Thyroid gland (tissue), 4 donors: ENCODE results near the gene PIAS4. TPM values are rescaled to one million over a fixed set of nuclear protein-coding genes. Genes with fewer than 3 reads are reported as not detected.
"Not testable (repeated sequence)": the region's sequence is repeated elsewhere in the genome, so short reads cannot be mapped to it uniquely, and the experiment has no call there.

Experiments used
- DNase-seq, 2 donors: peaks; one replicate each; pipeline ENCODE4 v3.0.0-alpha.2; 2019
- H3K27ac ChIP-seq, 3 donors: fragments of 200-600 bp; sonication (generic); 1 replicate in 2 of 3; 2 replicates in 1 of 3; pipeline ENCODE4 v1.5.1; 2016 to 2019; ENCODE audit warnings: mild to moderate bottlenecking in 1 of 3, moderate library complexity in 1 of 3
- H3K27me3 ChIP-seq: fragments of 200-600 bp; sonication (generic); one replicate; pipeline ENCODE4 v1.5.1; 2019
- H3K36me3 ChIP-seq, 2 donors: fragments of 200-600 bp; sonication (generic); one replicate each; pipeline ENCODE4 v1.5.1; 2016 to 2019
- H3K4me1 ChIP-seq, 2 donors: fragments of 200-600 bp; sonication (generic); one replicate each; pipeline ENCODE4 v1.5.1; 2017 to 2019
- H3K4me3 ChIP-seq, 3 donors: fragments of 200-600 bp; sonication (generic); replicated peaks in 1 of 3; 1 replicate in 2 of 3; 2 replicates in 1 of 3; pipeline ENCODE4 v1.5.1; 2016; ENCODE audit warnings: mild to moderate bottlenecking in 1 of 3
- H3K9me3 ChIP-seq: fragments of 200-600 bp; sonication (generic); one replicate; pipeline ENCODE4 v1.5.1; 2017
- POLR2A ChIP-seq, 2 donors: fragments of 450-650 bp; IDR thresholded peaks; one replicate each; pipeline ENCODE4 v1.6.1; 2017; ENCODE audit warnings: antibody characterized with exemption in 2 of 2, mild to moderate bottlenecking in 2 of 2, moderate library complexity in 1 of 2
- WGBS, 2 donors: methylation state at CpG; one replicate each; pipeline ENCODE4 v1.1.5; 2017; 5-methylcytosine and 5-hydroxymethylcytosine counted together
- intact Hi-C: fragments of 100-400 bp; cut with DNase I; formaldehyde crosslinking; loops from one replicate; pipeline ENCODE4 v1.15.1; 2023
- total RNA-seq, 4 donors: library from RNA; depleted of rRNA; stranded (reverse); fragments of >200 nt; gene quantifications; one replicate each; pipeline ENCODE4 v1.2.3, GENCODE V29; 2016
- TF ChIP-seq, protein P1 (sequence below), 6 experiments: fragments of 200-600 bp in 3 of 6; fragments of 450-650 bp in 3 of 6; sonication (generic) in 3 of 6; IDR thresholded peaks; one replicate each; pipeline ENCODE4 v1.5.1; 2016 to 2019; ENCODE audit warnings: antibody characterized with exemption in 6 of 6, mild to moderate bottlenecking in 2 of 6, inconsistent platforms in 1 of 6, moderate library complexity in 1 of 6

Gene PIAS4
- total RNA-seq, 4 donors from 2014 or later, result 14.7 to 32.3 (median 16.0) TPM

GRCh38 chr19:4007836-4008539, 452 bp downstream of the PIAS4 start:
- intact Hi-C loops, result loop anchor here (10.0 kb wide), 1 partner anchor 117 kb away; the partner anchor contains the start of gene MAP2K2
- no peaks in the 10 kb centered on the region for H3K9me3 ChIP-seq

GRCh38 chr19:4009990-4010807, 2.7 kb downstream of the PIAS4 start:
- 76 to 82% methylated on average over 11 to 15 of the region's 24 CpGs for WGBS, 2 donors
- H3K27me3 ChIP-seq, result no peaks in the 10 kb centered on the region
- H3K4me3 ChIP-seq, result no peak overlapping the region
- no peak overlapping the region for H3K27ac ChIP-seq
- TF ChIP-seq POLR2A (IDR thresholded peaks at IDR 0.05), result no peak
- TF ChIP-seq, protein P1, sequence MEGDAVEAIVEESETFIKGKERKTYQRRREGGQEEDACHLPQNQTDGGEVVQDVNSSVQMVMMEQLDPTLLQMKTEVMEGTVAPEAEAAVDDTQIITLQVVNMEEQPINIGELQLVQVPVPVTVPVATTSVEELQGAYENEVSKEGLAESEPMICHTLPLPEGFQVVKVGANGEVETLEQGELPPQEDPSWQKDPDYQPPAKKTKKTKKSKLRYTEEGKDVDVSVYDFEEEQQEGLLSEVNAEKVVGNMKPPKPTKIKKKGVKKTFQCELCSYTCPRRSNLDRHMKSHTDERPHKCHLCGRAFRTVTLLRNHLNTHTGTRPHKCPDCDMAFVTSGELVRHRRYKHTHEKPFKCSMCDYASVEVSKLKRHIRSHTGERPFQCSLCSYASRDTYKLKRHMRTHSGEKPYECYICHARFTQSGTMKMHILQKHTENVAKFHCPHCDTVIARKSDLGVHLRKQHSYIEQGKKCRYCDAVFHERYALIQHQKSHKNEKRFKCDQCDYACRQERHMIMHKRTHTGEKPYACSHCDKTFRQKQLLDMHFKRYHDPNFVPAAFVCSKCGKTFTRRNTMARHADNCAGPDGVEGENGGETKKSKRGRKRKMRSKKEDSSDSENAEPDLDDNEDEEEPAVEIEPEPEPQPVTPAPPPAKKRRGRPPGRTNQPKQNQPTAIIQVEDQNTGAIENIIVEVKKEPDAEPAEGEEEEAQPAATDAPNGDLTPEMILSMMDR (IDR thresholded peaks at IDR 0.05), result no peak
- H3K9me3 ChIP-seq, result no peaks in the 10 kb centered on the region
- peaks cover 13 to 25% of the 10 kb centered on the region in 2 donors for H3K4me1 ChIP-seq
- peaks cover 16 to 19% of the 10 kb centered on the region in 2 donors for H3K36me3 ChIP-seq
- intact Hi-C loops, result loop anchor here (10.0 kb wide), 1 partner anchor 115 kb away; the partner anchor contains the start of gene MAP2K2
- DNase-seq, result no peak

More at GRCh38 chr19:4007836-4008539, 452 bp downstream of the PIAS4 start:
- peak overlapping the region; percentile 39 to 80 (median 79) for H3K27ac ChIP-seq
- peaks cover 1 to 2% of the 10 kb centered on the region in 2 donors for H3K36me3 ChIP-seq
- TF ChIP-seq POLR2A (IDR thresholded peaks at IDR 0.05), result no peak
- TF ChIP-seq, protein P1 (IDR thresholded peaks at IDR 0.05), result no peak
- 0 to 3% methylated on average over 13 to 23 of the region's 55 CpGs for WGBS, 2 donors
- peak overlapping the region; percentile 35 to 98 (median 63) for H3K4me3 ChIP-seq
- peaks cover 13 to 25% of the 10 kb centered on the region in 2 donors for H3K4me1 ChIP-seq
- DNase-seq, result peak; percentile 30 to 44
- no peaks in the 10 kb centered on the region for H3K27me3 ChIP-seq

DNA sequence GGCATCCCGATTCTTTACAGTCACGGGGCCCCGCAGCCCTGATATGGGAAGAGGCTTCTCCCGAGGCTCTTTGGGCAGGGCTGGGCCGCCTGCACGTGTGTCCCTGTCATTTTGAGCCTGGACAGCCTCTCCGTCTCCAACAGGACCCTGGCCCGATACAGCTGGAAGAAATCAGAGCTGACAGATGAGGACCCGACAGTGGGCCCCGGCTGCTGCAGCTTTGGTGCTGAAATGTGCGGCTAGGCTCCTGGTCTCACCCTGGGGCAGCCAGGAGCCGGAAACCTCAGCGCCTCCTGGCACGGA, 3.2 kb downstream of the PIAS4 start:
- intact Hi-C loops, result no loop called here
- Histone ChIP-seq H3K9me3 (no peaks in the 10 kb centered on the region), H3K27ac (no peak overlapping the region), H3K4me3 (no peak overlapping the region), H3K4me1 (peaks cover 13 to 25% of the 10 kb centered on the region in 2 donors), H3K36me3 (peaks cover 16 to 19% of the 10 kb centered on the region in 2 donors), H3K27me3 (no peaks in the 10 kb centered on the region)
- 79 to 89% methylated on average over 10 to 14 of the region's 14 CpGs for WGBS, 2 donors
- no peak for DNase-seq
- TF ChIP-seq, protein P1 (IDR thresholded peaks at IDR 0.05), result no peak
- TF ChIP-seq POLR2A (IDR thresholded peaks at IDR 0.05), result no peak

GRCh38 chr19:4011430-4011829, 3.9 kb downstream of the PIAS4 start:
- H3K4me3 ChIP-seq, H3K27me3 ChIP-seq, H3K27ac ChIP-seq, H3K9me3 ChIP-seq, DNase-seq, intact Hi-C loops: not testable (repeated sequence)
- 75 to 76% methylated on average over 6 of the region's 6 CpGs for WGBS, 2 donors
- Histone ChIP-seq H3K4me1 (peaks cover 12 to 25% of the 10 kb centered on the region in 2 donors), H3K36me3 (peaks cover 16 to 19% of the 10 kb centered on the region in 2 donors)

GRCh38 chr19:4012092-4012974, 4.8 kb downstream of the PIAS4 start:
- intact Hi-C loops, result no loop called here
- Histone ChIP-seq H3K27ac (no peak overlapping the region), H3K36me3 (peaks cover 16 to 19% of the 10 kb centered on the region in 2 donors), H3K4me3 (no peak overlapping the region), H3K9me3 (no peaks in the 10 kb centered on the region), H3K27me3 (no peaks in the 10 kb centered on the region), H3K4me1 (peaks cover 6 to 21% of the 10 kb centered on the region in 2 donors)
- DNase-seq, result peak in 1 of 2 donors; percentile 23
- TF ChIP-seq POLR2A (IDR thresholded peaks at IDR 0.05), result no peak
- TF ChIP-seq, protein P1 (IDR thresholded peaks at IDR 0.05), result no peak
- WGBS, 2 donors, result 80 to 84% methylated on average over 24 to 25 of the region's 27 CpGs
